Measurements from ENCODE around the gene PFKFB1.

PFKFB1 gene

DNA sequence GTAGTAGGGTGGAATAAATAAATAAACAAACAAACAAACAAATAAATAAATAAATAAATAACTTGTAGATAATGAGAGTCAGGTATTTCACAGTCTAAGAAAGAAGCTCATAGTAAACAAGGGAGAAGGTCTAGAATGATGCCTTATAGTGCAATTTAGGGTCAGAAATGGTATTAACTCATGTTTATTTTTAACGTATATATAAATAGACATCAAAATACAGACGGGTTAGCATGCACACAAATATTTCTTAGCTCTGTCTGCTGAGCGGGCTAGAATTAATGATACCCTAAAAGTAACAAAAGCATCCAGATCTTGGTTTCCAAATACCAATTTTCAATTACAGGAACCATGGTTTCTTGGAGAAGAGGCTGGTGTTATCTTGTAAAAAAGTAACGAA, 16.6 kb downstream of the PFKFB1 start:
- H3K4me3 ChIP-seq (ENCODE audit: low read depth, low read length): no peak overlapping the region
- no peak for TF ChIP-seq CTCF (IDR thresholded peaks at IDR 0.05; ENCODE audit: control insufficient read depth, extremely low read depth, insufficient read depth)
- DNase-seq (ENCODE audit: low read depth): no peak

DNA sequence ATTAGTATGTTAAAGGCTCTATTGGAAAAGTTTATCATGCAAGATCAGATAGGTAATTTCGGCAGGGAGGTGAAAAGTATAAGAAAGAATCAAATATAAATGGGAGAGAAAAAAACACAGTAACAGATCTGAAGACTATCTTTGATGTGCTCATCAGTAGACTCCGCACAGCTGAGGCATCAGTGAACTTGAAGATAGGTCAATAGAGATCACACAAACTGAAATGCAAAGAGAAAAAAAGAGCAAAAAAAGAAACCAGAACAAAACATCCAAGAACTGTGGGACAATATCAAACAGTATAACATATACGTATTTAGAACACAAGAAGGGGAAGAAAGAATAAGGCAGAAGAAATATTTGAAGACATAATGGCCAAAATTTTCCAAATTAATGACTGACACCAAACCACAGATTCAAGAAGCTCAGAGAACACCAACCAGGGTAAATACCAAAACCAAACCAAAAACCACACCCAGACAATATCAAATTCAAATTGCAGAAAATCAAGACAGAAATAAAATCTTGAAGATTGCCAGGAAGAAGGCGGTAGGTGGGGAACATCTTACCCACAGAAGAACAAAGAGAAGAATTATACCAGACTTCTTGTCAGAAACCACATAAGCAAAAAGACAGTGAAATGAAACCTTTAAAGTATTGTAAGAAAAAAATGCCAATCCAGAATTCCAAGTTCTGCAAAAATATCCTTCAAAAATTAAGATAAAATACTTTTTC, 29.1 kb downstream of the PFKFB1 start:
- DNase-seq (ENCODE audit: low read depth): no peak
- no peak overlapping the region for H3K4me3 ChIP-seq (ENCODE audit: low read depth, low read length)
- no peak for TF ChIP-seq CTCF (IDR thresholded peaks at IDR 0.05; ENCODE audit: control insufficient read depth, extremely low read depth, insufficient read depth)

DNA sequence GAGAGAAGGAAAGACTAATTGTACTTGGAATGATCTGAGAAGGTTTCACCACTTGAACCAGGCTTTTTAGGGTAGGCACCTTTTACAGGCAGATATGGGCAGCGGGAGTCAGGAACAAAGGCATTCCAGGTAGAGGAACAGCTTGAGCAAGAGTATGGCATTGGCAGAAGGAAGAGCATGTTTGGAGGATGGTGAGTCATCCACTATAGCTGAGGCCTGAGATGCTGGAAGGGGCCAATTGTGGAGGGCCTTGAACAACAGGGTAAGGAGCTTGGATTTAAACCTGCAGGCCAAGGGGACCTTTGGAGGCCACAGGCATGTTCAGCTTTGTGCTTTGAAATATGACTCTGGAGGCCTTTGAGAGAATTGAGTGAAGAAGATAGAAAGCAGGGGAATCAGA, 32.2 kb downstream of the PFKFB1 start:
- H3K4me3 ChIP-seq (ENCODE audit: low read depth, low read length): no peak overlapping the region
- no peak for DNase-seq (ENCODE audit: low read depth)
- no peak for TF ChIP-seq CTCF (IDR thresholded peaks at IDR 0.05; ENCODE audit: control insufficient read depth, extremely low read depth, insufficient read depth)

DNA sequence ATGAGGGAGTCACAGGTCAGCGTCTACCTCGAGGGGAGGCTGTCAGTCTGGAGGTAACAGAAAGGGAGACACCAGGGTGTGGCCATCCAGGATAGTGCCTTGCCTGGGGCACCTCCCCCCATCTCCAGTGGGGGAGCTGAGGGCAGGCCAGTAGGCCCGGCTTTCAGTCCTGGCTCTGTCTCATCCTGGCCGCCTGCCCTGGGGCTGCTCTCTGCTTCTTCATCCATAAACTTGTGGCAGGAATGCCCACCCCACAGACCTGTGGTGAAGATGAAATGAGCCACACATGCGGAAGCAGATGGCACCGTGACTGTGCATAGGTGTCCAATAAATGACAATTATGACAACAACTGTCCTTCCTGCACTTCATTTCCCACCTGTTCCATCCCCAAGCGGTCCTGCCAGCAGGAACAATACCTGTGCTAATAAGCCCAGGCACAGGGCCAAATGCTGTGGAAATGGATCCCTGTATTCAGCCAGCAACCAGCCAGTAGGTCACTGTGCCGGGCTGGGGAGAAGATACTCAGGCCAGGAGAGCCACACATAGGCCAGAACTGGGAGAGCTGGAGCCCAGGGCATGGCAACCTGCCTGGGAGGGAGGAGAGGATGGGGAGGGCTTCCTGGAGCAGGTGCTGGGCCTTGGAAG, 43.1 kb downstream of the PFKFB1 start:
- H3K4me3 ChIP-seq (ENCODE audit: low read depth, low read length): no peak overlapping the region
- peak; percentile 23; the same call in 1 of the 2 replicates for TF ChIP-seq CTCF (IDR thresholded peaks at IDR 0.05; ENCODE audit: control insufficient read depth, extremely low read depth, insufficient read depth)
- DNase-seq (ENCODE audit: low read depth): peak; percentile 58

DNA sequence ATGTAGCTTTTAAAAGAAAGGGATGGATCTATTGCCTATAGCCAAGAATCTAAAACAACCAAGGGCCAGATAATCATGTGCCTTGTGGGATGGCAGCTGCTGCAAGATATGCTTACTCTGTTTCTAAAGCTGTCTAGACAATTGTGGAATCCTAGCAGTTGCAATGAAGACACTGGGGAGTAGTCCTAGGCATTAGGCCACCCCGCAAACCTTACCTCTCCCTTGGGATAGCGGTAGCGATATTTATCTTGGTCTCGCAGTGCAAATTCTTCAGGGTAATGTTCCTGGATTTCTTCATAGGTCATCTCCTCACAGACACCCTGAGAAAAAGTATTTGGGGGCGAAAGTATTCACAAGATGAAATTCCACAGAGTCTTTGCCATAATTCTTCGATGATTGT, 48.8 kb downstream of the PFKFB1 start:
- DNase-seq (ENCODE audit: low read depth): no peak
- no peak for TF ChIP-seq CTCF (IDR thresholded peaks at IDR 0.05; ENCODE audit: control insufficient read depth, extremely low read depth, insufficient read depth)
- H3K4me3 ChIP-seq (ENCODE audit: low read depth, low read length): no peak overlapping the region

- TF ChIP-seq CTCF (IDR thresholded peaks at IDR 0.05; ENCODE audit: control insufficient read depth, extremely low read depth, insufficient read depth): no peak
- DNase-seq (ENCODE audit: low read depth): no peak
- H3K4me3 ChIP-seq (ENCODE audit: low read depth, low read length): no peak overlapping the region
Measured at GRCh38 chrX:54944816-54945215, 49.2 kb downstream of the PFKFB1 start.
